IPS DF 6.9 (cell line): Measurements from ENCODE around the gene LRRC25.
A peak's percentile ranks its signal among the peaks of the same experiment; 100 is the strongest.
"Not testable (repeated sequence)": the region's sequence is repeated elsewhere in the genome, so short reads cannot be mapped to it uniquely, and the experiment has no call there.

Experiments
- DNase-seq: peaks from one replicate; pipeline ENCODE4 v3.0.0-alpha.2; 2013; ENCODE audit warnings: low read depth, low spot score
- H3K27ac ChIP-seq: one replicate; pipeline ENCODE4 v1.5.1; 2013; ENCODE audit warnings: low read length, control low read depth
- H3K27me3 ChIP-seq: 2 replicates; pipeline ENCODE4 v1.6.1; 2013; ENCODE audit warnings: mild to moderate bottlenecking, low read length; ENCODE audit not compliant: control insufficient read depth, insufficient read depth
- H3K36me3 ChIP-seq: 2 replicates; pipeline ENCODE4 v1.6.1; 2013; ENCODE audit warnings: low read length; ENCODE audit not compliant: control insufficient read depth, insufficient read depth
- H3K4me1 ChIP-seq: 2 replicates; pipeline ENCODE4 v1.6.1; 2013; ENCODE audit warnings: low read length; ENCODE audit not compliant: control insufficient read depth, insufficient read depth
- H3K4me3 ChIP-seq: 2 replicates; pipeline ENCODE4 v1.5.1; 2013; ENCODE audit warnings: mild to moderate bottlenecking, low read length
- H3K9me3 ChIP-seq: 2 replicates; pipeline ENCODE4 v1.6.1; 2013; ENCODE audit warnings: low read length, inconsistent platforms; ENCODE audit not compliant: control insufficient read depth, insufficient read depth
- WGBS: extraction: QIAGEN DNeasy Blood & Tissue Kit; methylation state at CpG from one replicate; pipeline ENCODE4 v1.1.7; 2013; ENCODE audit warnings: mixed read lengths, missing lambda C conversion rate; ENCODE audit not compliant: insufficient read length, insufficient coverage; 5-methylcytosine and 5-hydroxymethylcytosine counted together

The LRRC25 gene

GRCh38 chr19:18416778-18417249 lies 19.4 kb upstream of the LRRC25 start:
- no CpG with 5 or more reads among the region's 44 CpGs for WGBS
- Histone ChIP-seq H3K27me3 (peaks cover 2% of the 10 kb centered on the region; the same call in 1 of the 2 replicates), H3K36me3 (no peaks in the 10 kb centered on the region), H3K9me3 (no peaks in the 10 kb centered on the region), H3K27ac (no peak overlapping the region), H3K4me1 (peaks cover 10% of the 10 kb centered on the region), H3K4me3 (peak overlapping the region; percentile 29; the same call in 1 of the 2 replicates)
- DNase-seq = no peak

GRCh38 chr19:18415178-18415867 lies 17.9 kb upstream of the LRRC25 start:
- no peak for DNase-seq
- peaks cover 10% of the 10 kb centered on the region for H3K4me1 ChIP-seq
- no peaks in the 10 kb centered on the region for H3K9me3 ChIP-seq
- WGBS = no CpG with 5 or more reads among the region's 25 CpGs
- no peak overlapping the region for H3K4me3 ChIP-seq
- no peaks in the 10 kb centered on the region for H3K36me3 ChIP-seq
- no peak overlapping the region for H3K27ac ChIP-seq
- H3K27me3 ChIP-seq = peaks cover 2% of the 10 kb centered on the region; the same call in 1 of the 2 replicates

GRCh38 chr19:18414504-18415177 lies 17.2 kb upstream of the LRRC25 start:
- no peak for DNase-seq
- H3K9me3 ChIP-seq = no peaks in the 10 kb centered on the region

GRCh38 chr19:18412610-18413239 lies 15.3 kb upstream of the LRRC25 start:
- WGBS = no CpG with 5 or more reads among the region's 16 CpGs

More at GRCh38 chr19:18414504-18415177, 17.2 kb upstream of the LRRC25 start:
- Histone ChIP-seq H3K36me3 (no peaks in the 10 kb centered on the region), H3K27ac (no peak overlapping the region), H3K4me1 (peaks cover 10% of the 10 kb centered on the region), H3K4me3 (no peak overlapping the region), H3K27me3 (peaks cover 2% of the 10 kb centered on the region; the same call in 1 of the 2 replicates)
- no CpG with 5 or more reads among the region's 11 CpGs for WGBS

GRCh38 chr19:18408053-18408476 lies 10.6 kb upstream of the LRRC25 start:
- WGBS = no CpG with 5 or more reads among the region's 10 CpGs
- no peak for DNase-seq
- Histone ChIP-seq H3K4me3 (no peak overlapping the region), H3K4me1 (no peaks in the 10 kb centered on the region), H3K36me3 (no peaks in the 10 kb centered on the region), H3K27ac (no peak overlapping the region), H3K27me3 (no peaks in the 10 kb centered on the region), H3K9me3 (no peaks in the 10 kb centered on the region)

More at GRCh38 chr19:18412610-18413239, 15.3 kb upstream of the LRRC25 start:
- Histone ChIP-seq H3K4me3 (no peak overlapping the region), H3K36me3 (no peaks in the 10 kb centered on the region), H3K27me3 (no peaks in the 10 kb centered on the region), H3K9me3 (no peaks in the 10 kb centered on the region), H3K4me1 (0 out of 2 replicates have a peak, but pooled peaks cover 2% of the 10 kb centered on the region), H3K27ac (no peak overlapping the region)
- DNase-seq = no peak

- no peaks in the 10 kb centered on the region for H3K4me1 ChIP-seq
Observed at GRCh38 chr19:18406749-18407148, 9.3 kb upstream of the LRRC25 start.

GRCh38 chr19:18405754-18406153 lies 8.3 kb upstream of the LRRC25 start:
- H3K9me3 ChIP-seq, H3K4me3 ChIP-seq, H3K27ac ChIP-seq, H3K36me3 ChIP-seq, H3K4me1 ChIP-seq, DNase-seq, H3K27me3 ChIP-seq: not testable (repeated sequence)
- no CpG with 5 or more reads among the region's 11 CpGs for WGBS

More at GRCh38 chr19:18406749-18407148, 9.3 kb upstream of the LRRC25 start:
- no peaks in the 10 kb centered on the region for H3K9me3 ChIP-seq
- no peaks in the 10 kb centered on the region for H3K27me3 ChIP-seq
- H3K36me3 ChIP-seq = no peaks in the 10 kb centered on the region
- H3K4me3 ChIP-seq = no peak overlapping the region
- DNase-seq = no peak
- no peak overlapping the region for H3K27ac ChIP-seq
- no CpG with 5 or more reads among the region's 9 CpGs for WGBS

- H3K27me3 ChIP-seq, H3K4me1 ChIP-seq, H3K36me3 ChIP-seq, H3K4me3 ChIP-seq, H3K9me3 ChIP-seq, DNase-seq, H3K27ac ChIP-seq: not testable (repeated sequence)
- no CpG with 5 or more reads among the region's 18 CpGs for WGBS
Observed at GRCh38 chr19:18402455-18403248, 5.2 kb upstream of the LRRC25 start.

GRCh38 chr19:18401580-18402112 lies 4.2 kb upstream of the LRRC25 start:
- no peaks in the 10 kb centered on the region for H3K36me3 ChIP-seq
- H3K4me1 ChIP-seq = peaks cover 3% of the 10 kb centered on the region
- H3K27me3 ChIP-seq = no peaks in the 10 kb centered on the region
- no CpG with 5 or more reads among the region's 7 CpGs for WGBS
- H3K27ac ChIP-seq = no peak overlapping the region
- no peak overlapping the region for H3K4me3 ChIP-seq
- no peaks in the 10 kb centered on the region for H3K9me3 ChIP-seq
- no peak for DNase-seq
